Brain microvascular endothelial cell (primary cell): ENCODE data around the gene GSAP.

Experiments
- DNase-seq: peaks from one replicate; pipeline ENCODE4 v3.0.0-alpha.2; 2020
- H3K27ac ChIP-seq: fragments of 250-450 bp; sonication (Bioruptor Pico); 2 replicates; pipeline ENCODE4 v1.5.1; 2020; ENCODE audit warnings: mild to moderate bottlenecking, moderate library complexity
- H3K27me3 ChIP-seq: fragments of 250-450 bp; sonication (Bioruptor Pico); replicated peaks from 2 replicates; pipeline ENCODE4 v1.5.1; 2020; ENCODE audit warnings: mild to moderate bottlenecking
- H3K36me3 ChIP-seq: fragments of 250-450 bp; sonication (Bioruptor Pico); replicated peaks from 2 replicates; pipeline ENCODE4 v1.5.1; 2020; ENCODE audit warnings: mild to moderate bottlenecking
- H3K4me3 ChIP-seq: 2 replicates; pipeline ENCODE4 v1.5.1; 2011; ENCODE audit warnings: low read depth, mild to moderate bottlenecking, control low read depth, low read length, moderate library complexity
- CTCF ChIP-seq: IDR thresholded peaks from 2 replicates; pipeline ENCODE4 v1.5.1; 2011; ENCODE audit warnings: low read depth, mild to moderate bottlenecking, moderate library complexity, low read length, control low read depth, inconsistent platforms; ENCODE audit errors: missing control alignments
- in situ Hi-C: cut with HindIII; loops from 2 replicates; pipeline ENCODE4 v1.10.0; 2017; ENCODE audit warnings: low sequenced_read_pairs, low pct_ligation_motif_present

The GSAP gene

GRCh38 chr7:77461246-77461645 is 45.1 kb upstream of the GSAP start:
- Histone ChIP-seq H3K27me3 (no peaks in the 10 kb centered on the region), H3K36me3 (no peaks in the 10 kb centered on the region), H3K4me3 (no peak overlapping the region), H3K27ac (no peak overlapping the region)
- no peak for DNase-seq
- in situ Hi-C loops: no loop called here
- no peak for TF ChIP-seq CTCF

DNA sequence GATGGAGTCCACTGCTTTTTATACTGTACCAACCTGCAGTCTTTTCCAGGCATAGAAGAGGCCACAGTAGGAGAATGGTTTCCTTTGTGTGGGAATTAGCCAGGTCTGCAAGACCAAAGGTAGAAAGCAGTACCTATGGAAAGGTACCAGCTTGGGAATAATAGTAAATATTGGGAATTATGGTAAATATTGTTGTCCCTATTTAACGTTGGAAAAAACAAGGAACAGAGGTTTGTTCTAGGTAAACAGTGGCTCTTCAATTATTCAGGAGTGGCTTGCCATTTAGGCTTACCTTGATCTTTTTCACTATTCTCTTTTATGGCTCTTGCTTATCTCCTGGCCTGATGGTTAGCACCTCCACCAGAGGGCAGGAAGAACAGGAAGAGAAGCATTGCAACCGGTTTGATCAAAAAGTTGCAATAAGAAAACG is 43.9 kb upstream of the GSAP start:
- Histone ChIP-seq H3K4me3 (no peak overlapping the region), H3K27me3 (no peaks in the 10 kb centered on the region), H3K36me3 (no peaks in the 10 kb centered on the region), H3K27ac (no peak overlapping the region)
- in situ Hi-C loops: no loop called here
- DNase-seq: no peak
- peak; percentile 48 for TF ChIP-seq CTCF

DNA sequence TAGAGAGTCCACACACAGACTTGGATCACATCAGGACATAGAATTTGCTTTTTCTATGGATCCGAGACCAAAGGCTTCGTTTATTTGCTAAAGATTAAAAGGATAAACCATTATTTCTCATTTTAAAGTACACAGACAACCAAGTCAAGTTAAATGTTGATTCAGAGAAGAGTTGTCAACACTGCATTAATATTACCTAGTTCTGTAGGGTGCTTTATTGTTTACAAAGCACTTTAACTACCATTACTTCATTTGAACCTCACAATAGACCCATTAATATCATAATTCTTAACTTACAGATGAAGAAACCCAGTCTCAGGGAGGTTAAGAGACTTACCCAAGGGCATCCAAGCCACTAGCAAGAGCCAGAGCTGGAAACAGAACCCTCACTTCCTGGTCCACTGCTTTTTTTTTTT is 43.2 kb upstream of the GSAP start:
- in situ Hi-C loops: no loop called here
- Histone ChIP-seq H3K36me3 (no peaks in the 10 kb centered on the region), H3K4me3 (no peak overlapping the region), H3K27me3 (no peaks in the 10 kb centered on the region), H3K27ac (no peak overlapping the region)
- TF ChIP-seq CTCF: no peak
- DNase-seq: no peak

DNA sequence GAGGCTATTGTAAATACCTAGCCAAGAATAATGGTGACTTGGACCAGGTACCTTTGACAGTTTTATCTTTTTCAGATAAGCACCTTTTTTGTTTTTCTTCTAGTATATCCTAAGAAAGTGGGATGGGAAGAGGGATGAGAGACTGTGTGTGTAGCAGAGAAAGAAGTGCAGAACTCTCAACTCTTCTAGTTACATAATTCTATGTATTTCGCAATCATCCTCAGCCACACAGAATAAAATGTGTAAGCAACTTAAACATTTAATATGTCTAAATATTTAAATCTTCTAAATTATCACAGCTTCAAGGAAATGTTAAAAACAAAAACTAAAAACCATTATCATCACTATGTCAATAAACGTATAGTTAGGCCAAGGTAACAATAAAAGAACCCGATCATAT is 42.6 kb upstream of the GSAP start:
- no peak for DNase-seq
- TF ChIP-seq CTCF: no peak
- in situ Hi-C loops: no loop called here

GRCh38 chr7:77457779-77458178 is 41.6 kb upstream of the GSAP start:
- H3K27ac ChIP-seq: no peak overlapping the region
- TF ChIP-seq CTCF: no peak
- H3K4me3 ChIP-seq: no peak overlapping the region
- no peaks in the 10 kb centered on the region for H3K27me3 ChIP-seq
- in situ Hi-C loops: no loop called here
- no peaks in the 10 kb centered on the region for H3K36me3 ChIP-seq
- no peak for DNase-seq

More for the DNA sequence above, 42.6 kb upstream of the GSAP start:
- Histone ChIP-seq H3K27ac (no peak overlapping the region), H3K36me3 (no peaks in the 10 kb centered on the region), H3K27me3 (no peaks in the 10 kb centered on the region), H3K4me3 (no peak overlapping the region)

DNA sequence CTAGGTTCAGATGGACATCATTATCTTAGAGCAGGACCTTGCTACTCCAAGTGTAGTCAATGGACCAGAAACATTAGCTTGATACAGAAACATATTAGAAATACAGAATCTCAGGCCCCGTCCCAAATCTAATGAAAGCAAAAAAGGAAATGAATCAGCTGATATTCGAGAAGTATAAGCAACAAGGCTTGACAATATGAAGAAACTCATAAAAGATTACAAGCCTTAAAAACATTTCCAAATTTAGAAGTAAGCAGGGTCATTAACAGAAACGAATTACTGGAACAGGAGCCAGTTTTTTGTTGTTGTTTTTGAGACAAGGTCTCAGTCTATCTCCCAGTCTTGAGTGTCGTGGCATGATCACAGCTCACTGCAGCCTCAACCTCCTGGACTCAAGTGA is 40.5 kb upstream of the GSAP start:
- Histone ChIP-seq H3K27me3 (no peaks in the 10 kb centered on the region), H3K27ac (peak overlapping the region; percentile 5), H3K36me3 (no peaks in the 10 kb centered on the region), H3K4me3 (no peak overlapping the region)
- DNase-seq: no peak
- in situ Hi-C loops: no loop called here
- TF ChIP-seq CTCF: no peak
